ENCODE results near the gene OBSCN. TPM values are rescaled to one million over a fixed set of nuclear protein-coding genes. Genes with fewer than 3 reads are reported as not detected.

The OBSCN gene
- total and polyA plus RNA-seq, 2 donors (not counting 1 experiment from before 2014, with no cell fraction given) = 10.0 to 63.9 TPM

- H3K4me1 Mint-ChIP-seq = no peaks in the 10 kb centered on the region
- ChIA-PET CTCF (no interaction called here), POLR2A (no interaction called here)
- no peak overlapping the region for H3K4me3 Mint-ChIP-seq
- Histone ChIP-seq H3K27ac (ENCODE audit: low read length in 2 of 2) (no peak overlapping the region), H3K9ac (ENCODE audit: low read length) (no peak overlapping the region), H2AFZ (ENCODE audit: insufficient read depth, low read depth, low read length, poor library complexity, severe bottlenecking) (no peak overlapping the region), H3K9me3 (ENCODE audit: control extremely low read depth in 1 of 3, control insufficient read depth in 2 of 3, insufficient read depth in 1 of 3, low read length in 2 of 3) (no peaks in the 10 kb centered on the region), H3K4me3 (ENCODE audit: control extremely low read depth in 1 of 5, extremely low read depth in 1 of 5, insufficient read depth in 1 of 5, low read depth in 2 of 5, low read length in 4 of 5) (no peak overlapping the region), H3K4me1 (ENCODE audit: control insufficient read depth in 2 of 2, insufficient read depth in 2 of 2, low read length in 2 of 2) (no peaks in the 10 kb centered on the region), H3K36me3 (replicated peaks in 1 of 2; ENCODE audit: control extremely low read depth in 1 of 2, control insufficient read depth in 1 of 2, extremely low read depth in 1 of 2, insufficient read depth in 2 of 2, low read length in 1 of 2) (no peaks in the 10 kb centered on the region), H3K4me2 (replicated peaks; ENCODE audit: low read depth, low read length, poor library complexity, severe bottlenecking) (no peak overlapping the region), H3K27me3 (replicated peaks in 1 of 4; ENCODE audit: control extremely low read depth in 1 of 4, control insufficient read depth in 3 of 4, insufficient read depth in 4 of 4, low read length in 3 of 4) (no peaks in the 10 kb centered on the region), H4K20me1 (ENCODE audit: control insufficient read depth, insufficient read depth, low read length, poor library complexity, severe bottlenecking) (no peaks in the 10 kb centered on the region), H3K79me2 (ENCODE audit: control insufficient read depth, insufficient read depth, low read length) (no peaks in the 10 kb centered on the region)
- DNase-seq = no peak
- WGBS (ENCODE audit: insufficient coverage) = 92% methylated on average over 17 of the region's 18 CpGs
- no peak overlapping the region for H3K27ac Mint-ChIP-seq
- H3K27me3 Mint-ChIP-seq = no peaks in the 10 kb centered on the region
- intact Hi-C loops (cut with micrococcal nuclease) = no loop called here
- ATAC-seq (ENCODE audit: low read depth) = no peak
- H3K9me3 Mint-ChIP-seq (ENCODE audit: insufficient read depth) = no peaks in the 10 kb centered on the region
- no peak for TF ChIP-seq EZH2 (IDR thresholded peaks at IDR 0.05; ENCODE audit: borderline replicate concordance, insufficient read depth, low read depth, low read length, poor library complexity, severe bottlenecking)
- no peak for TF ChIP-seq CTCF (IDR thresholded peaks at IDR 0.05)
These were observed 162.0 kb downstream of the OBSCN start for GRCh38 chr1:228369608-228370438.

GRCh38 chr1:228370439-228370940 is 162.6 kb downstream of the OBSCN start:
- H3K27me3 Mint-ChIP-seq = no peaks in the 10 kb centered on the region
- H3K27ac ChIP-seq (ENCODE audit: low read length in 2 of 2) = no peak overlapping the region
- TF ChIP-seq EZH2 (IDR thresholded peaks at IDR 0.05; ENCODE audit: borderline replicate concordance, insufficient read depth, low read depth, low read length, poor library complexity, severe bottlenecking) (no peak), CTCF (IDR thresholded peaks at IDR 0.05) (no peak)

More at GRCh38 chr1:228370439-228370940, 162.6 kb downstream of the OBSCN start:
- Histone ChIP-seq H3K4me3 (ENCODE audit: control extremely low read depth in 1 of 5, extremely low read depth in 1 of 5, insufficient read depth in 1 of 5, low read depth in 2 of 5, low read length in 4 of 5) (no peak overlapping the region), H3K9ac (ENCODE audit: low read length) (no peak overlapping the region), H3K79me2 (ENCODE audit: control insufficient read depth, insufficient read depth, low read length) (no peaks in the 10 kb centered on the region), H3K4me1 (ENCODE audit: control insufficient read depth in 2 of 2, insufficient read depth in 2 of 2, low read length in 2 of 2) (no peaks in the 10 kb centered on the region), H4K20me1 (ENCODE audit: control insufficient read depth, insufficient read depth, low read length, poor library complexity, severe bottlenecking) (no peaks in the 10 kb centered on the region), H3K36me3 (replicated peaks in 1 of 2; ENCODE audit: control extremely low read depth in 1 of 2, control insufficient read depth in 1 of 2, extremely low read depth in 1 of 2, insufficient read depth in 2 of 2, low read length in 1 of 2) (no peaks in the 10 kb centered on the region), H3K4me2 (replicated peaks; ENCODE audit: low read depth, low read length, poor library complexity, severe bottlenecking) (no peak overlapping the region), H2AFZ (ENCODE audit: insufficient read depth, low read depth, low read length, poor library complexity, severe bottlenecking) (no peak overlapping the region), H3K27me3 (replicated peaks in 1 of 4; ENCODE audit: control extremely low read depth in 1 of 4, control insufficient read depth in 3 of 4, insufficient read depth in 4 of 4, low read length in 3 of 4) (no peaks in the 10 kb centered on the region), H3K9me3 (ENCODE audit: control extremely low read depth in 1 of 3, control insufficient read depth in 2 of 3, insufficient read depth in 1 of 3, low read length in 2 of 3) (no peaks in the 10 kb centered on the region)
- no peak for ATAC-seq (ENCODE audit: low read depth)
- no peak for DNase-seq
- H3K9me3 Mint-ChIP-seq (ENCODE audit: insufficient read depth) = no peaks in the 10 kb centered on the region
- no peak overlapping the region for H3K4me3 Mint-ChIP-seq
- intact Hi-C loops (cut with micrococcal nuclease) = no loop called here
- H3K4me1 Mint-ChIP-seq = no peaks in the 10 kb centered on the region
- no peak overlapping the region for H3K27ac Mint-ChIP-seq
- CTCF ChIA-PET = no interaction called here
- WGBS (ENCODE audit: insufficient coverage) = 70% methylated on average over 10 of the region's 10 CpGs
- POLR2A ChIA-PET = no interaction called here
